ENCODE data around the gene LCE2C.
A peak's percentile ranks its signal among the peaks of the same experiment; 100 is the strongest.
"Not testable (repeated sequence)": the region's sequence is repeated elsewhere in the genome, so short reads cannot be mapped to it uniquely, and the experiment has no call there.

The LCE2C gene

GRCh38 chr1:152683846-152684245 is 8.8 kb downstream of the LCE2C start:
- no peaks in the 10 kb centered on the region for H3K9me3 Mint-ChIP-seq
- no peak overlapping the region for H3K27ac Mint-ChIP-seq
- DNase-seq (ENCODE audit: low spot score in 2 of 2) (no peak), ATAC-seq (no peak)
- H3K4me3 Mint-ChIP-seq: no peak overlapping the region
- no peaks in the 10 kb centered on the region for H3K4me1 Mint-ChIP-seq
- H3K36me3 Mint-ChIP-seq: no peaks in the 10 kb centered on the region

DNA sequence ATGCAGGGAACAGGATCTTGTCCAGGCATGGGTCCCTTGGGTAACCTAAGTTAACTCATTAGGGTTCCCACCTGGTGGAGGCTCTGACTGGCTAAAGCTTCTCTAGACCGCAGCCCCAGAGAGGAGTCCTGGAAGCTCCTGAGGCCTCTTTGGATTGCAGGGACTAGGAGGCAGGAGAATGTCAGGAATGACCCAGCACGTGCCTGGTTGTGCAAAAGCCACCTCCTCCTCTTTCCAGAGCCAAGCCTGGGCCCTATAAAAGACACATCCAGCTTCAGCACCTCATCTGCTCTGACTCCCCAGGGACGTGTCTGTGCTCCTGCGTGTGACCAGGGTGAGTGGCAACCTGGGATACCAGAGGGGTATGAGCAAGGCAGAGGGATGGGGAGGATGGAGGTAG is 10.7 kb downstream of the LCE2C start, which contains the start of gene LCE2B:
LCE2B (plus strand) TSS at position 301 of the 400 bp plus-strand sequence. CDS start 721 bp downstream, outside the sequence.
- not testable (repeated sequence) for DNase-seq (ENCODE audit: low spot score in 2 of 2); H3K4me3 Mint-ChIP-seq; H3K9me3 Mint-ChIP-seq; H3K4me1 Mint-ChIP-seq; H3K27ac Mint-ChIP-seq; H3K36me3 Mint-ChIP-seq
- peak; percentile 42 for ATAC-seq

DNA sequence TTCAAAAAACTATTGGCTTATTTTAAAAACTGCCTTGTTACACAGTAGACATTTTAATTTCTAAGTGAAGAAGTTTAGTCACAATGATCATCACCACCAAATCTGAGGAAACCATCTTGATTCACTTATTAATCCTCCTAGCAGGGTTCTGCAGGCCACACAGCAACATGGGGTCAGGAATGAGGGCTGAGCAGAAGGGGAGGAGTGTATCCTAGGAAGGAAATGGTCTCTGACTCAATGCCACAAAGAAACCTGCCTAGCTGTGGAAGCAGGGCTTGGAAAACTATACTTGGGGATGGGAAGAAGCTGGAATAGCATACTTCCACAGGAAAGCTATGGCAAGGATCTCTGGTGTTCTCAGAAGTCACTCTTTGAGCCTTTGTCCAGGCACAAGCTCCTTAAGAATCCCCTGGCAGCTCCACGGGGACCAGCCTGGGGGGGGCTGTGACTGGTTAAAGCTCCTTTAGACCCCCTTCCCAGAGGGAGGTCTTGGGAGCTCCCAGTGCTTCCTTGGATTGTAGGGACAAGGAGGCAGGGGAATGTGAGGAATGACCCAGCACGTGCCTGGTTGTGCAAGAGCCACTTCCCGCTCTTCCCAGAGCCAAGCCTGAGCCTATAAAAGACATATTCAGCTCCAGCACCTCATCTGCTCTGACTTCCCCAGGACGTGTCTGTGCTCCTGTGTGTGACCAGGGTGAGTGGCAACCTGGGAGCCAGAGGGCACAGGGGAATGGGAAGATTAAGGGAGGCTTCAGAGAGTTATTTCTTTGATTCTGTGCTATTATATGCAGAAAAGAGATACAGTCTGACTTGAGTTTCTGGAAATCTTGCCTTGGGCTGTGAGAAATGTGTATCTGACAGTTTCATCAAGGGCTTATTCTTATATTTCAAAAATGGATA is 22.9 kb downstream of the LCE2C start, which contains the start of gene LCE2A:
LCE2A (plus strand) TSS at position 645 of the 900 bp plus-strand sequence. CDS start 557 bp downstream, outside the sequence.
- no peak for ATAC-seq
- Mint-ChIP-seq H3K27ac (no peak within 1 kb of the TSS), H3K4me3 (no peak within 1 kb of the TSS)

GRCh38 chr1:152699746-152700145 is 24.7 kb downstream of the LCE2C start:
- no peaks in the 10 kb centered on the region for H3K36me3 Mint-ChIP-seq
- no peaks in the 10 kb centered on the region for H3K4me1 Mint-ChIP-seq
- H3K4me3 Mint-ChIP-seq: no peak overlapping the region

More for the DNA sequence above, 22.9 kb downstream of the LCE2C start, which contains the start of gene LCE2A:
- H3K9me3 Mint-ChIP-seq: peaks cover 4% of the 10 kb centered on the region
- no peaks in the 10 kb centered on the region for H3K4me1 Mint-ChIP-seq
- DNase-seq (ENCODE audit: low spot score in 2 of 2): no peak
- H3K36me3 Mint-ChIP-seq: no peaks in the 10 kb centered on the region

DNA sequence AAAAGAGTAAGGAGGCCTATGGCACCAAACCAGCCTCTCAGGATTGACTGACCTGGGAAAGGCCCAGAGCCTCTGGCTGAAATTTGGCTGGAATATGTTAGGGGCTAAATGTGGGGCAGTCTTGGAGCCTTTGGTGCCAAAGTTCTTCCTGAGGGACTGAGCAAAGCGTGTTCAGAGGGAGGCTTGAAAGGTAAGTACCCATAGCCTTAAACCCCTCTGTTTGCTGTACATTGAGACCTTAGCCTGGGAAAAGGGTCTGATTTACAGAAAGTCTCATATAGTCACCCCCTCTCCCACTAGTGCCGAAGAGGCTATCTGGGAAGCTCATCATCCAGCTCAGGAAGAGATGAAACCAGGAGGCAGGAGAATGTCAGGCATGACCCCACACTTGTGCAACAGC is 32.8 kb downstream of the LCE2C start, which contains the start of gene LCE4A:
LCE4A (plus strand) TSS at position 301 of the 400 bp plus-strand sequence. CDS start 916 bp downstream, outside the sequence.
- Mint-ChIP-seq H3K27ac (no peak within 1 kb of the TSS), H3K9me3 (no peaks in the 10 kb centered on the region), H3K36me3 (peaks cover 5% of the 10 kb centered on the region), H3K4me1 (no peaks in the 10 kb centered on the region), H3K4me3 (no peak within 1 kb of the TSS)
- DNase-seq (ENCODE audit: low spot score in 2 of 2): no peak
- no peak for ATAC-seq

More at GRCh38 chr1:152699746-152700145, 24.7 kb downstream of the LCE2C start:
- no peak for ATAC-seq
- H3K27ac Mint-ChIP-seq: no peak overlapping the region
- no peak for DNase-seq (ENCODE audit: low spot score in 2 of 2)
- no peaks in the 10 kb centered on the region for H3K9me3 Mint-ChIP-seq

DNA sequence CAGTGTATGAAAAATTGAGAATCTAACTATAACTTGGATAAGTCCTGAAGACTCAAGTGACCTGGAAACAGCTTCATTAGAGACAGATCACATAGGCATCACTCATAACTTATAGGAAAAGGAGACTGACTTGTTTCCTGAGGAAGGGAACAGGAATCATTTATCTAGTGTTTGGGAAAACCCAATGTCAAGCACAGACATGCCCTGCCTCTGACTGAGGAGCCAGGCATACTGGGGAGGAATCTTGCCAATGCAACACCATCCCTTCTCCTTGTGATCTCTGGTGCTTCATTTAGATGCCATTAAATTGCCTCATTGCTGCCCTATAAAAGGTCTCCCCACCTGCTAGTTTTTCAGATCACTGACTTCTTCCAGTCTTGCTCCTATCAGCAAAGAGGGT is 43.2 kb downstream of the LCE2C start:
- DNase-seq (ENCODE audit: low spot score in 2 of 2) (no peak), ATAC-seq (no peak)
- Mint-ChIP-seq H3K36me3 (no peaks in the 10 kb centered on the region), H3K4me3 (no peak overlapping the region), H3K27ac (no peak overlapping the region), H3K4me1 (no peaks in the 10 kb centered on the region), H3K9me3 (no peaks in the 10 kb centered on the region)

- Mint-ChIP-seq H3K27ac (no peak overlapping the region), H3K4me3 (no peak overlapping the region), H3K4me1 (no peaks in the 10 kb centered on the region), H3K9me3 (no peaks in the 10 kb centered on the region), H3K36me3 (no peaks in the 10 kb centered on the region)
- ATAC-seq (no peak), DNase-seq (ENCODE audit: low spot score in 2 of 2) (no peak)
Observed at GRCh38 chr1:152725261-152725660, 50.2 kb downstream of the LCE2C start.

Data from stimulated activated effector memory CD8-positive, alpha-beta T cell treated with anti-CD3 and anti-CD28 coated beads, Interleukin-12 subunit alpha, Interleukin-12 subunit beta, amount 100 ng/mL, for 72 hours (primary cell).